Measurements from ENCODE around the gene MPV17L.

- TF ChIP-seq CREB5 (CRISPR knock-in tag; IDR thresholded peaks at IDR 0.05; ENCODE audit: low read depth) (no peak), PATZ1 (CRISPR knock-in tag; IDR thresholded peaks at IDR 0.05; ENCODE audit: borderline replicate concordance) (no peak), CSRNP3 (CRISPR knock-in tag; IDR thresholded peaks at IDR 0.05) (no peak), TCF4 (CRISPR knock-in tag; IDR thresholded peaks at IDR 0.05; ENCODE audit: borderline replicate concordance) (no peak), ZFP3 (CRISPR knock-in tag; IDR thresholded peaks at IDR 0.05) (no peak), PPARA (CRISPR knock-in tag; IDR thresholded peaks at IDR 0.05; ENCODE audit: borderline replicate concordance) (no peak), ZFP30 (CRISPR knock-in tag; IDR thresholded peaks at IDR 0.05) (no peak), GLIS3 (CRISPR knock-in tag; IDR thresholded peaks at IDR 0.05) (no peak)
These were observed 48.7 kb downstream of the MPV17L start for GRCh38 chr16:15444264-15444663.

Data from SK-N-SH treated with all-trans-retinoic acid at 6 μM for 48 hours (cell line).